ENCODE results near the gene DCTPP1. TPM values are rescaled to one million over a fixed set of nuclear protein-coding genes. Genes with fewer than 3 reads are reported as not detected.

The DCTPP1 gene
- total and polyA plus RNA-seq, 2 of the 13 experiments (the other 11 are each of a cell fraction or from before 2014, with no cell fraction given): 54.8 to 74.4 TPM

DNA sequence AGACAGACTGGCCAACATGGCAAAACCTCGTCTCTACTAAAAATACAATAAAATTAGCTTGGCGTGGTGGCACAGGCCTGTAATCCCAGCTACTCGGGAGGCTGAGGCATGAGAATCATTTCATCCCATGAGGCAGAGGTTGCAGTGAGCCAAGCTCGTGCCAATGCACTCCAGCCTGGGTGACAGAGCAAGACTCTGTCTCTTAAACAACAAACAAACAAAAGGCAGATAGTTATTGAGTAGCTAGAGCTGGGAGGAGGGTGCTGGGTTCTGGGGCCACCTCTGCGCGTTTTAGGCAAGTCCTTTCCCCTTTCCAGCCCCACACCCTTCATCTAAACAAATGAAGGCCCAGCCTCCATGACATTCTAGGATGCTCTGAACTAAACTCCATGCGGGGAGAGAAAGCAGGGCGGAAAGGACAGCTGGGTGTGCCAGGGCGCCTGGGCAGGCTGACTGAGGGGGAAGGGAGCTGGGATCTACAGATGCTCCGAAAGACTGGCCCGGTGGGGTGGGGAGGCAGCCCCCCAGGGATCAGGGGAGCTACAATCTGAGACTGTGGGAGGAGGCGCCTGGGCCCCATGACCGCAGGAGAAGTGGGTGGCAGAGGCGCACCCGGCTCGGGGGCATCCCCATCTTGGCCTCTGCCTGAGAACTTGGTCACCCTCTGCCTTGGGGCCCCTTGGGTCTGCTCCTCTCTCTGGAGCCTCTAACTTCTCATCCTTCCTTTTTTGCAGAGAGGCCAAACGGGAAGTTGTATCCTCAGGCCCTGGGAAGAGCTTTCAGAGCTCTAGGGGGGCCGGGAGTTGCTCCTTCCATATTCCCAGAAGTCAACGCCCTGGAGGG is 43.6 kb upstream of the DCTPP1 start (continued):
- TF ChIP-seq ZNF775 (CRISPR knock-in tag; IDR thresholded peaks at IDR 0.05; ENCODE audit: borderline replicate concordance) (no peak), NFE2 (CRISPR knock-in tag; IDR thresholded peaks at IDR 0.05) (no peak), ZNF564 (CRISPR knock-in tag; IDR thresholded peaks at IDR 0.05) (no peak), ZC3H13 (CRISPR knock-in tag; IDR thresholded peaks at IDR 0.05) (no peak), ZNF235 (CRISPR knock-in tag; IDR thresholded peaks at IDR 0.05; ENCODE audit: borderline replicate concordance) (no peak), NFATC3 (CRISPR knock-in tag; IDR thresholded peaks at IDR 0.05) (no peak), KLF9 (CRISPR knock-in tag; IDR thresholded peaks at IDR 0.05; ENCODE audit: low read depth) (no peak), EZH2 (conservative IDR thresholded peaks at IDR 0.05; ENCODE audit: low read depth, low read length) (no peak), SOX6 (IDR thresholded peaks at IDR 0.05) (no peak), SOX6 (CRISPR knock-in tag; IDR thresholded peaks at IDR 0.05) (no peak), PPARG (CRISPR knock-in tag; conservative IDR thresholded peaks at IDR 0.05) (no peak), ZSCAN31 (CRISPR knock-in tag; IDR thresholded peaks at IDR 0.05; ENCODE audit: low read depth) (0 out of 2 replicates have a peak, but pooled peaks have one; percentile 22), HNF1A (IDR thresholded peaks at IDR 0.05; ENCODE audit: low read depth) (no peak), HNF1A (CRISPR knock-in tag; IDR thresholded peaks at IDR 0.05; ENCODE audit: borderline replicate concordance) (no peak), ZNF510 (CRISPR knock-in tag; IDR thresholded peaks at IDR 0.05; ENCODE audit: low read depth) (no peak), NFYB (CRISPR knock-in tag; IDR thresholded peaks at IDR 0.05) (no peak), HNRNPL (IDR thresholded peaks at IDR 0.05; ENCODE audit: low read depth, low read length) (0 out of 2 replicates have a peak, but pooled peaks have one; percentile 23), GTF3A (CRISPR knock-in tag; conservative IDR thresholded peaks at IDR 0.05) (no peak)
- TF ChIP-seq, protein P1, sequence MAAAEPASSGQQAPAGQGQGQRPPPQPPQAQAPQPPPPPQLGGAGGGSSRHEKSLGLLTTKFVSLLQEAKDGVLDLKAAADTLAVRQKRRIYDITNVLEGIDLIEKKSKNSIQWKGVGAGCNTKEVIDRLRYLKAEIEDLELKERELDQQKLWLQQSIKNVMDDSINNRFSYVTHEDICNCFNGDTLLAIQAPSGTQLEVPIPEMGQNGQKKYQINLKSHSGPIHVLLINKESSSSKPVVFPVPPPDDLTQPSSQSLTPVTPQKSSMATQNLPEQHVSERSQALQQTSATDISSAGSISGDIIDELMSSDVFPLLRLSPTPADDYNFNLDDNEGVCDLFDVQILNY (CRISPR knock-in tag; conservative IDR thresholded peaks at IDR 0.05): no peak
- TF ChIP-seq, protein P2, sequence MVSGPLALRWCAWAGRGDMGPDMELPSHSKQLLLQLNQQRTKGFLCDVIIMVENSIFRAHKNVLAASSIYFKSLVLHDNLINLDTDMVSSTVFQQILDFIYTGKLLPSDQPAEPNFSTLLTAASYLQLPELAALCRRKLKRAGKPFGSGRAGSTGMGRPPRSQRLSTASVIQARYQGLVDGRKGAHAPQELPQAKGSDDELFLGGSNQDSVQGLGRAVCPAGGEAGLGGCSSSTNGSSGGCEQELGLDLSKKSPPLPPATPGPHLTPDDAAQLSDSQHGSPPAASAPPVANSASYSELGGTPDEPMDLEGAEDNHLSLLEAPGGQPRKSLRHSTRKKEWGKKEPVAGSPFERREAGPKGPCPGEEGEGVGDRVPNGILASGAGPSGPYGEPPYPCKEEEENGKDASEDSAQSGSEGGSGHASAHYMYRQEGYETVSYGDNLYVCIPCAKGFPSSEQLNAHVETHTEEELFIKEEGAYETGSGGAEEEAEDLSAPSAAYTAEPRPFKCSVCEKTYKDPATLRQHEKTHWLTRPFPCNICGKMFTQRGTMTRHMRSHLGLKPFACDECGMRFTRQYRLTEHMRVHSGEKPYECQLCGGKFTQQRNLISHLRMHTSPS (CRISPR knock-in tag; IDR thresholded peaks at IDR 0.05; ENCODE audit: low read depth): peak; percentile 38; the same call in 1 of the 2 replicates

All from HepG2 (cell line).